Vagina (tissue), 2 donors: ENCODE results near the gene ANTXR1. TPM values are rescaled to one million over a fixed set of nuclear protein-coding genes. Genes with fewer than 3 reads are reported as not detected.

Source experiments
- DNase-seq, 2 donors: peaks; one replicate each; pipeline ENCODE4 v3.0.0-alpha.2; 2017; ENCODE audit errors: extremely low spot score in 2 of 2
- H3K27ac ChIP-seq: fragments of 200-600 bp; sonication (generic); one replicate; pipeline ENCODE4 v1.5.1; 2019
- H3K27me3 ChIP-seq: fragments of 200-600 bp; sonication (generic); one replicate; pipeline ENCODE4 v1.5.1; 2019
- H3K36me3 ChIP-seq, 2 donors: fragments of 200-600 bp; sonication (generic); one replicate each; pipeline ENCODE4 v1.5.1; 2017 to 2019
- H3K4me1 ChIP-seq: fragments of 200-600 bp; sonication (generic); one replicate; pipeline ENCODE4 v1.5.1; 2019
- H3K4me3 ChIP-seq, 2 donors: fragments of 200-600 bp; sonication (generic); 1 replicate in 1 of 2; 2 replicates in 1 of 2; pipeline ENCODE4 v1.5.1; 2016 to 2019
- H3K9me3 ChIP-seq: fragments of 200-600 bp; sonication (generic); one replicate; pipeline ENCODE4 v1.5.1; 2019
- CTCF ChIP-seq, 3 experiments: fragments of 450-650 bp in 2 of 3; fragments of 200-600 bp in 1 of 3; sonication (generic) in 1 of 3; IDR thresholded peaks; one replicate each; pipeline ENCODE4 v1.5.1; 2017 to 2019; ENCODE audit warnings: antibody characterized with exemption in 3 of 3, mild to moderate bottlenecking in 2 of 3, moderate library complexity in 2 of 3
- POLR2A ChIP-seq, 2 donors: fragments of 450-650 bp; IDR thresholded peaks; one replicate each; pipeline ENCODE4 v1.6.1; 2017; ENCODE audit warnings: antibody characterized with exemption in 2 of 2, mild to moderate bottlenecking in 2 of 2, moderate library complexity in 2 of 2
- POLR2AphosphoS5 ChIP-seq, 2 donors: sonication (generic); formaldehyde crosslinking; IDR thresholded peaks; one replicate each; pipeline ENCODE4 v1.9.0; 2017; ENCODE audit warnings: antibody characterized with exemption in 2 of 2, mild to moderate bottlenecking in 2 of 2, low read depth in 1 of 2; ENCODE audit not compliant: insufficient read depth in 1 of 2
- intact Hi-C: fragments of 100-400 bp; cut with DNase I; formaldehyde crosslinking; loops from one replicate; pipeline ENCODE4 v1.15.1; 2023
- total RNA-seq: library from RNA; depleted of rRNA; stranded (reverse); fragments of >200 nt; gene quantifications from one replicate; pipeline ENCODE4 v1.2.3, GENCODE V29; 2016

The ANTXR1 gene
- total RNA-seq, 1 donor from 2014 or later: 102 TPM

GRCh38 chr2:68977453-68977852 lies 35.5 kb upstream of the ANTXR1 start:
- intact Hi-C loops: no loop called here
- Histone ChIP-seq H3K27me3 (no peaks in the 10 kb centered on the region), H3K9me3 (no peaks in the 10 kb centered on the region), H3K4me3 (no peak overlapping the region), H3K36me3 (no peaks in the 10 kb centered on the region), H3K27ac (no peak overlapping the region), H3K4me1 (no peaks in the 10 kb centered on the region)
- DNase-seq: no peak
- no peak for TF ChIP-seq CTCF (IDR thresholded peaks at IDR 0.05)
- TF ChIP-seq POLR2AphosphoS5 (IDR thresholded peaks at IDR 0.05; ENCODE audit: insufficient read depth in 1 of 2, low read depth in 1 of 2): no peak
- TF ChIP-seq POLR2A (IDR thresholded peaks at IDR 0.05): no peak

GRCh38 chr2:68978098-68978497 lies 34.9 kb upstream of the ANTXR1 start:
- Histone ChIP-seq H3K27me3 (no peaks in the 10 kb centered on the region), H3K9me3 (no peaks in the 10 kb centered on the region), H3K27ac (no peak overlapping the region), H3K4me1 (no peaks in the 10 kb centered on the region), H3K36me3 (no peaks in the 10 kb centered on the region), H3K4me3 (no peak overlapping the region)
- intact Hi-C loops: no loop called here
- TF ChIP-seq POLR2AphosphoS5 (IDR thresholded peaks at IDR 0.05; ENCODE audit: insufficient read depth in 1 of 2, low read depth in 1 of 2) (no peak), POLR2A (IDR thresholded peaks at IDR 0.05) (no peak), CTCF (IDR thresholded peaks at IDR 0.05) (no peak)
- no peak for DNase-seq

- intact Hi-C loops: no loop called here
- Histone ChIP-seq H3K9me3 (no peaks in the 10 kb centered on the region), H3K4me3 (no peak overlapping the region), H3K27me3 (no peaks in the 10 kb centered on the region), H3K36me3 (no peaks in the 10 kb centered on the region), H3K27ac (no peak overlapping the region), H3K4me1 (no peaks in the 10 kb centered on the region)
- no peak for DNase-seq
- TF ChIP-seq POLR2AphosphoS5 (IDR thresholded peaks at IDR 0.05; ENCODE audit: insufficient read depth in 1 of 2, low read depth in 1 of 2): no peak
- no peak for TF ChIP-seq POLR2A (IDR thresholded peaks at IDR 0.05)
- no peak for TF ChIP-seq CTCF (IDR thresholded peaks at IDR 0.05)
Observed at GRCh38 chr2:68980956-68981355, 32.0 kb upstream of the ANTXR1 start.

GRCh38 chr2:68987021-68987503 lies 25.9 kb upstream of the ANTXR1 start:
- TF ChIP-seq POLR2A (IDR thresholded peaks at IDR 0.05) (no peak), POLR2AphosphoS5 (IDR thresholded peaks at IDR 0.05; ENCODE audit: insufficient read depth in 1 of 2, low read depth in 1 of 2) (no peak), CTCF (IDR thresholded peaks at IDR 0.05) (no peak)
- intact Hi-C loops: no loop called here
- H3K27me3 ChIP-seq: no peaks in the 10 kb centered on the region
- H3K4me1 ChIP-seq: no peaks in the 10 kb centered on the region
- H3K27ac ChIP-seq: no peak overlapping the region
- no peaks in the 10 kb centered on the region for H3K36me3 ChIP-seq
- H3K9me3 ChIP-seq: no peaks in the 10 kb centered on the region
- H3K4me3 ChIP-seq: no peak overlapping the region
- no peak for DNase-seq

GRCh38 chr2:68989035-68989434 lies 23.9 kb upstream of the ANTXR1 start:
- no peaks in the 10 kb centered on the region for H3K36me3 ChIP-seq
- intact Hi-C loops: no loop called here
- H3K4me1 ChIP-seq: no peaks in the 10 kb centered on the region
- no peak overlapping the region for H3K4me3 ChIP-seq
- TF ChIP-seq POLR2AphosphoS5 (IDR thresholded peaks at IDR 0.05; ENCODE audit: insufficient read depth in 1 of 2, low read depth in 1 of 2): no peak
- no peak for DNase-seq
- H3K27ac ChIP-seq: no peak overlapping the region
- no peaks in the 10 kb centered on the region for H3K9me3 ChIP-seq
- H3K27me3 ChIP-seq: no peaks in the 10 kb centered on the region
